HCT116 (cell line): Measurements from ENCODE around the gene CLASP1.

ENCODE experiments used
- MAX ChIP-seq: IDR thresholded peaks from 2 replicates; pipeline ENCODE4 v1.6.1; 2012
- SP1 ChIP-seq: IDR thresholded peaks from 2 replicates; pipeline ENCODE4 v1.6.1; 2012; ENCODE audit warnings: low read depth
- YY1 ChIP-seq: IDR thresholded peaks from 2 replicates; pipeline ENCODE4 v1.6.1; 2011; ENCODE audit warnings: low read length, low read depth, moderate library complexity, mild to moderate bottlenecking; ENCODE audit not compliant: insufficient replicate concordance; ENCODE audit errors: extremely low read depth

- TF ChIP-seq MAX, result no peak
- no peak for TF ChIP-seq SP1
- TF ChIP-seq YY1, result no peak
Observed at GRCh38 chr2:121319941-121320340, 329.3 kb downstream of the CLASP1 start.
